T1000 (cell line): Measurements from ENCODE around the gene KCTD1.
"Not testable (repeated sequence)": the region's sequence is repeated elsewhere in the genome, so short reads cannot be mapped to it uniquely, and the experiment has no call there.

ENCODE experiments used
- DNase-seq: peaks from one replicate; lab custom pipeline; 2025; ENCODE audit warnings: mixed read lengths; lab: John Stamatoyannopoulos, UW

Gene KCTD1

GRCh38 chr18:26457611-26458353, 90.6 kb downstream of the KCTD1 start:
- no peak for DNase-seq

- no peak for DNase-seq
These were observed 91.2 kb downstream of the KCTD1 start for GRCh38 chr18:26457195-26457594.

- DNase-seq, result no peak
These were observed 92.3 kb downstream of the KCTD1 start for GRCh38 chr18:26456070-26456491.

- no peak for DNase-seq
These were observed 92.7 kb downstream of the KCTD1 start for GRCh38 chr18:26455639-26456038.

- DNase-seq, result no peak
These were observed 93.7 kb downstream of the KCTD1 start for GRCh38 chr18:26454616-26455015.

GRCh38 chr18:26454192-26454591, 94.2 kb downstream of the KCTD1 start:
- no peak for DNase-seq

GRCh38 chr18:26453386-26453901, 94.9 kb downstream of the KCTD1 start:
- no peak for DNase-seq

- DNase-seq, result no peak
These were observed 97.2 kb downstream of the KCTD1 start for GRCh38 chr18:26450989-26451682.

- no peak for DNase-seq
These were observed 99.6 kb downstream of the KCTD1 start for GRCh38 chr18:26448714-26449159.

- no peak for DNase-seq
These were observed 104.5 kb downstream of the KCTD1 start for GRCh38 chr18:26443853-26444252.

- DNase-seq, result no peak
These were observed 106.2 kb downstream of the KCTD1 start for GRCh38 chr18:26442126-26442525.

- no peak for DNase-seq
These were observed 107.7 kb downstream of the KCTD1 start for GRCh38 chr18:26440644-26441043.

GRCh38 chr18:26439537-26439936, 108.8 kb downstream of the KCTD1 start:
- DNase-seq, result no peak

GRCh38 chr18:26438980-26439379, 109.4 kb downstream of the KCTD1 start:
- DNase-seq, result no peak

GRCh38 chr18:26437634-26438033, 110.7 kb downstream of the KCTD1 start:
- DNase-seq, result not testable (repeated sequence)

GRCh38 chr18:26436176-26437051, 111.9 kb downstream of the KCTD1 start:
- peak; percentile 8 for DNase-seq

- DNase-seq, result no peak
These were observed 112.8 kb downstream of the KCTD1 start for GRCh38 chr18:26435415-26436095.

- DNase-seq, result no peak
These were observed 113.5 kb downstream of the KCTD1 start for GRCh38 chr18:26434887-26435286.

- no peak for DNase-seq
These were observed 115.5 kb downstream of the KCTD1 start for GRCh38 chr18:26432651-26433424.

- peak; percentile 21 for DNase-seq
These were observed 118.7 kb downstream of the KCTD1 start for GRCh38 chr18:26429535-26430226.
